Activated CD4-positive, alpha-beta T cell treated with anti-CD3 and anti-CD28 coated beads, Interleukin-2, amount 10 ng/mL, durations not matched to agents 7 days and 5 days (primary cell): ENCODE data around the gene MON2. TPM values are rescaled to one million over a fixed set of nuclear protein-coding genes. Genes with fewer than 3 reads are reported as not detected.

Experiments
- microRNA-seq: library from miRNA; unstranded; fragments of <30 nt; microRNA quantifications from one replicate; pipeline ENCODE4 v1.2.0, GENCODE V29; 2021; ENCODE audit warnings: borderline microRNAs expressed, borderline replicate concordance
- total RNA-seq, 2 experiments: library from RNA; stranded (reverse); gene quantifications; one replicate each; pipeline ENCODE4 v1.2.3, GENCODE V29; 2021

The MON2 gene
- total RNA-seq, 2 experiments from 2014 or later, result 44.2 to 48.7 TPM

Small RNA genes within 50 kb of the gene (microRNA-seq; reads per million reads assigned to microRNA genes)
- gene MIRLET7I, result 42,770 reads per million, percentile 99 among the genes with 10 or more reads in this experiment

Other genes starting within 250 kb of the MON2 start
- 100 to 1,000 TPM; 162 to 167 TPM for gene USP15, start 206.4 kb upstream of the MON2 start, total RNA-seq